Gastrocnemius medialis (tissue), 4 donors: ENCODE measurements around the gene SLC39A11. TPM values are rescaled to one million over a fixed set of nuclear protein-coding genes. Genes with fewer than 3 reads are reported as not detected.

Experiments
- ATAC-seq, 2 donors: fragments of 150-250 bp; one replicate each; pipeline ENCODE4 v1.9.1; 2016
- DNase-seq, 2 donors: peaks; one replicate each; pipeline ENCODE4 v3.0.0-alpha.2; 2019
- H3K27ac ChIP-seq, 4 donors: fragments of 200-600 bp; sonication (generic); 1 replicate in 1 of 4; 2 replicates in 3 of 4; pipeline ENCODE4 v1.5.1; 2016 to 2018; ENCODE audit warnings: mild to moderate bottlenecking in 2 of 4, moderate library complexity in 1 of 4
- H3K27me3 ChIP-seq, 3 donors: fragments of 200-600 bp; sonication (generic) in 2 of 3; 1 replicate in 1 of 3; 2 replicates in 2 of 3; pipeline versions ENCODE4 v1.5.1 to v1.6.0; 2016 to 2019; ENCODE audit warnings: mild to moderate bottlenecking in 1 of 3, moderate library complexity in 1 of 3
- H3K36me3 ChIP-seq, 2 donors: fragments of 200-600 bp; sonication (generic) in 1 of 2; one replicate each; pipeline ENCODE4 v1.5.1; 2017 to 2018
- H3K4me1 ChIP-seq, 2 donors: fragments of 200-600 bp; sonication (generic) in 1 of 2; one replicate each; pipeline ENCODE4 v1.5.1; 2016 to 2017; ENCODE audit warnings: mild to moderate bottlenecking in 2 of 2
- H3K4me3 ChIP-seq, 4 donors: fragments of 200-600 bp; sonication (generic) in 3 of 4; 1 replicate in 1 of 4; 2 replicates in 3 of 4; pipeline ENCODE4 v1.5.1; 2016 to 2019; ENCODE audit warnings: mild to moderate bottlenecking in 2 of 4
- H3K9me3 ChIP-seq, 3 donors: fragments of 200-600 bp; sonication (generic) in 2 of 3; 1 replicate in 1 of 3; 2 replicates in 2 of 3; pipeline ENCODE4 v1.5.1; 2016 to 2019
- CTCF ChIP-seq, 5 experiments: fragments of 450-650 bp in 3 of 5; fragments of 200-600 bp in 2 of 5; sonication (generic) in 2 of 5; IDR thresholded peaks in 4 of 5; conservative IDR thresholded peaks in 1 of 5; 1 replicate in 4 of 5; 2 replicates in 1 of 5; pipeline ENCODE4 v1.5.1; 2016 to 2019; ENCODE audit warnings: antibody characterized with exemption in 5 of 5, mild to moderate bottlenecking in 3 of 5, moderate library complexity in 3 of 5
- POLR2A ChIP-seq, 2 donors: fragments of 450-650 bp; IDR thresholded peaks; one replicate each; pipeline ENCODE4 v1.6.1; 2017; ENCODE audit warnings: antibody characterized with exemption in 2 of 2, mild to moderate bottlenecking in 2 of 2, moderate library complexity in 2 of 2
- in situ Hi-C, 4 donors: fragments of 200-750 bp; cut with MboI; loops; one replicate each; pipeline versions ENCODE4 v1.15.0 to v1.8.0; 2017; ENCODE audit warnings: low sequenced_read_pairs in 4 of 4
- intact Hi-C: fragments of 100-400 bp; cut with DNase I; formaldehyde crosslinking; loops from one replicate; pipeline ENCODE4 v1.15.1; 2023; ENCODE audit warnings: low total_unique reads
- total RNA-seq, 4 donors: library from RNA; depleted of rRNA; stranded (reverse); fragments of >200 nt; gene quantifications; one replicate each; pipeline versions ENCODE4 v1.1.0 to v1.2.3, GENCODE V29; 2016

Gene SLC39A11
- total RNA-seq, 4 donors from 2014 or later: 7.6 to 28.4 (median 10.7) TPM

GRCh38 chr17:72878975-72879660 lies 213.4 kb downstream of the SLC39A11 start:
- TF ChIP-seq CTCF (IDR thresholded peaks at IDR 0.05 in 4 of 5, conservative IDR thresholded peaks at IDR 0.05 in 1 of 5) (no peak), POLR2A (IDR thresholded peaks at IDR 0.05) (no peak)
- in situ Hi-C loops: no loop called here
- H3K9me3 ChIP-seq: peaks cover 0 to 4% (median 0%) of the 10 kb centered on the region in 3 donors
- no peak overlapping the region for H3K27ac ChIP-seq
- no peak for ATAC-seq
- no peak overlapping the region for H3K4me3 ChIP-seq
- no peaks in the 10 kb centered on the region for H3K36me3 ChIP-seq
- DNase-seq: no peak
- H3K4me1 ChIP-seq: no peaks in the 10 kb centered on the region
- intact Hi-C loops: no loop called here
- H3K27me3 ChIP-seq: no peaks in the 10 kb centered on the region

- no peak overlapping the region for H3K27ac ChIP-seq
- no peak for ATAC-seq
Measured at GRCh38 chr17:72877348-72877747, 215.1 kb downstream of the SLC39A11 start.

GRCh38 chr17:72876413-72876812 lies 216.1 kb downstream of the SLC39A11 start:
- ATAC-seq: no peak
- Histone ChIP-seq H3K27me3 (no peaks in the 10 kb centered on the region), H3K9me3 (peaks cover 0 to 4% (median 0%) of the 10 kb centered on the region in 3 donors), H3K27ac (no peak overlapping the region), H3K4me3 (no peak overlapping the region), H3K4me1 (no peaks in the 10 kb centered on the region), H3K36me3 (no peaks in the 10 kb centered on the region)
- intact Hi-C loops: no loop called here
- no peak for DNase-seq
- TF ChIP-seq CTCF (IDR thresholded peaks at IDR 0.05 in 4 of 5, conservative IDR thresholded peaks at IDR 0.05 in 1 of 5) (no peak), POLR2A (IDR thresholded peaks at IDR 0.05) (no peak)
- in situ Hi-C loops: no loop called here

More at GRCh38 chr17:72877348-72877747, 215.1 kb downstream of the SLC39A11 start:
- Histone ChIP-seq H3K4me3 (no peak overlapping the region), H3K27me3 (no peaks in the 10 kb centered on the region), H3K4me1 (no peaks in the 10 kb centered on the region), H3K36me3 (no peaks in the 10 kb centered on the region), H3K9me3 (peaks cover 0 to 4% (median 0%) of the 10 kb centered on the region in 3 donors)
- intact Hi-C loops: no loop called here
- no peak for TF ChIP-seq CTCF (IDR thresholded peaks at IDR 0.05 in 4 of 5, conservative IDR thresholded peaks at IDR 0.05 in 1 of 5)
- TF ChIP-seq POLR2A (IDR thresholded peaks at IDR 0.05): no peak
- in situ Hi-C loops: no loop called here
- no peak for DNase-seq

GRCh38 chr17:72875361-72875760 lies 217.1 kb downstream of the SLC39A11 start:
- Histone ChIP-seq H3K27ac (no peak overlapping the region), H3K4me1 (no peaks in the 10 kb centered on the region), H3K27me3 (no peaks in the 10 kb centered on the region), H3K36me3 (no peaks in the 10 kb centered on the region), H3K4me3 (no peak overlapping the region), H3K9me3 (peaks cover 0 to 4% (median 0%) of the 10 kb centered on the region in 3 donors)
- no peak for ATAC-seq
- intact Hi-C loops (no loop called here), in situ Hi-C loops (no loop called here)
- no peak for DNase-seq
- TF ChIP-seq POLR2A (IDR thresholded peaks at IDR 0.05): no peak
- TF ChIP-seq CTCF (IDR thresholded peaks at IDR 0.05 in 4 of 5, conservative IDR thresholded peaks at IDR 0.05 in 1 of 5): no peak
